GM23248 (cell line): ENCODE results near the gene TLK2.

ENCODE experiments used
- EZH2 ChIP-seq: fragments of 200-600 bp; sonication (generic); IDR thresholded peaks from 2 replicates; pipeline ENCODE4 v1.6.1; 2018; ENCODE audit warnings: antibody characterized with exemption, mild to moderate bottlenecking; ENCODE audit not compliant: insufficient read depth, poor library complexity, severe bottlenecking
- EZH2phosphoT487 ChIP-seq: fragments of 200-600 bp; sonication (generic); IDR thresholded peaks from 2 replicates; pipeline ENCODE4 v1.6.1; 2018; ENCODE audit warnings: antibody characterized with exemption, moderate library complexity, mild to moderate bottlenecking, low read depth; ENCODE audit not compliant: insufficient read depth

DNA sequence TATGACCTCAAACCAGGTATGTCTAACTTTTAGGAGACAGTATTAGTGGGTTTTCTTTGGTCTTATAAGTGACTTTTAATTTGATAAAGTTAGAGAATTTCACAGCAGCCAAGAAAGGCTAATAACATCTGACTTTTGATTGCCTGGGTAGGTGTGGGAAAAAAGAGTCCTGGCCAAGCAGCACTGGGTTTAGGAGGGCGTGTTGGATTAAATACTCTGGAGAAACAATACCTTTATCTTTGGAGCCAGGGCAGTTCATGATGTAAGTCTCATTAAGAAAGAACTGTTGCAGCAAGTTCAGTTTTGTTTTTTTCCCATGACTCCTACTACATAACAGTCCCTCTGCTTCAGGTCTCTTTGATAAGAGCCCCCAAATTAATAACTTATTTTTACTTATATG is 122.2 kb downstream of the TLK2 start:
- TF ChIP-seq EZH2: no peak
- TF ChIP-seq EZH2phosphoT487: no peak
